HEK293 (cell line): ENCODE results near the gene AJM1.

Experiments
- CTCF ChIP-seq: fragments of 450-650 bp; formaldehyde crosslinking; IDR thresholded peaks from 2 replicates; pipeline ENCODE4 v1.5.1; 2016; ENCODE audit warnings: missing biosample characterization, missing genetic modification characterization
- ZBTB49 ChIP-seq: fragments of 450-650 bp; formaldehyde crosslinking; IDR thresholded peaks from 2 replicates; pipeline ENCODE4 v1.5.1; 2016; ENCODE audit warnings: missing biosample characterization, missing genetic modification characterization, low read depth
- ZNF24 ChIP-seq: fragments of 450-650 bp; formaldehyde crosslinking; IDR thresholded peaks from 2 replicates; pipeline ENCODE4 v1.5.1; 2016; ENCODE audit warnings: missing biosample characterization, missing genetic modification characterization
- ZNF266 ChIP-seq: fragments of 450-650 bp; formaldehyde crosslinking; IDR thresholded peaks from 2 replicates; pipeline ENCODE4 v1.5.1; 2016; ENCODE audit warnings: missing biosample characterization, missing genetic modification characterization, low read depth
- ZNF530 ChIP-seq: fragments of 450-650 bp; formaldehyde crosslinking; IDR thresholded peaks from 2 replicates; pipeline ENCODE4 v1.5.1; 2016; ENCODE audit warnings: low read depth, missing biosample characterization, missing genetic modification characterization

GRCh38 chr9:136885950-136886578, 43.8 kb downstream of the AJM1 start, which contains the start of gene TRAF2:
- TF ChIP-seq CTCF = no peak
- no peak for TF ChIP-seq ZNF266 (tag by site-specific recombination)
- TF ChIP-seq ZNF24 = no peak
- no peak for TF ChIP-seq ZNF530
- TF ChIP-seq ZBTB49 (tag by site-specific recombination) = no peak
